Kidney (tissue), 14 donors: Measurements from ENCODE around the gene KLK4. TPM values are rescaled to one million over a fixed set of nuclear protein-coding genes. Genes with fewer than 3 reads are reported as not detected.

Source experiments
- DNase-seq, 5 donors: peaks; one replicate each; pipeline ENCODE4 v3.0.0-alpha.2; 2013 to 2020
- FAIRE-seq: peaks from 2 replicates; lab custom pipeline; 2012; peaks lifted over from hg19 to GRCh38; lab: Jason Lieb, UNC
- H3K27ac ChIP-seq, 2 donors: one replicate each; pipeline ENCODE4 v1.7.0; 2013; ENCODE audit warnings: low read depth in 2 of 2, low read length in 2 of 2, inconsistent platforms in 1 of 2
- H3K27me3 ChIP-seq: one replicate; pipeline ENCODE4 v1.7.1; 2013; ENCODE audit warnings: low read length, inconsistent platforms; ENCODE audit not compliant: control insufficient read depth, insufficient read depth
- H3K36me3 ChIP-seq, 3 donors: one replicate each; pipeline versions ENCODE4 v1.7.0 to v1.7.1; 2013; ENCODE audit warnings: low read length in 3 of 3, control low read depth in 1 of 3, inconsistent platforms in 1 of 3; ENCODE audit not compliant: insufficient read depth in 3 of 3, control insufficient read depth in 2 of 3
- H3K4me1 ChIP-seq, 3 donors: one replicate each; pipeline versions ENCODE4 v1.7.0 to v1.7.1; 2013; ENCODE audit warnings: low read length in 3 of 3, inconsistent platforms in 1 of 3, low read depth in 1 of 3; ENCODE audit not compliant: control insufficient read depth in 2 of 3, insufficient read depth in 2 of 3
- H3K4me3 ChIP-seq, 3 donors: one replicate each; pipeline versions ENCODE4 v1.7.0 to v1.8.1; 2013; ENCODE audit warnings: low read length in 3 of 3, control low read depth in 1 of 3, inconsistent platforms in 1 of 3
- H3K9ac ChIP-seq, 3 donors: one replicate each; pipeline versions ENCODE4 v1.7.0 to v1.7.1; 2013; ENCODE audit warnings: low read length in 3 of 3, control low read depth in 1 of 3, inconsistent platforms in 1 of 3
- H3K9me3 ChIP-seq, 3 donors: one replicate each; pipeline versions ENCODE4 v1.7.0 to v1.7.1; 2013; ENCODE audit warnings: low read length in 3 of 3, control low read depth in 1 of 3, inconsistent platforms in 1 of 3; ENCODE audit not compliant: control insufficient read depth in 2 of 3, insufficient read depth in 1 of 3
- intact Hi-C: fragments of 100-400 bp; cut with DNase I; formaldehyde crosslinking; loops from one replicate; pipeline ENCODE4 v1.11.1; 2022
- polyA plus RNA-seq: library from polyadenylated mRNA; stranded (reverse); fragments of 350-450 nt; fragmentation: Illumina TruSeq; extraction: RNeasy Lipid Tissue Mini Kit (QIAGEN cat#74804); gene quantifications from one replicate; pipeline ENCODE4 v1.2.3, GENCODE V29; 2014; ENCODE audit warnings: low read depth, low replicate concordance; ENCODE audit not compliant: insufficient read depth
- total RNA-seq: library from RNA; stranded (reverse); fragmentation: NEBNext Ultra II Directional; extraction: Animal tissue kit (Norgen Biotek cat#: 25700); gene quantifications from one replicate; pipeline ENCODE4 v1.2.1, GENCODE V29; 2021
- TF ChIP-seq, protein P1 (sequence below): IDR thresholded peaks from 3 replicates; pipeline ENCODE4 v1.5.1; 2012; ENCODE audit warnings: mild to moderate bottlenecking, moderate library complexity, borderline replicate concordance; ENCODE audit not compliant: insufficient read depth; ENCODE audit errors: extremely low read depth
- donor health status: control.
- donor health status: control.
- donor health status: control.
- donor health status: control.
- donor health status: control.
- donor health status: DM: yes; HTN: yes; CAD: no.
- donor health status: Normal renal cell carcinoma (clear cell type).

The KLK4 gene
- total and polyA plus RNA-seq, 2 donors from 2014 or later, result 1.2 TPM; not detected in 1

DNA sequence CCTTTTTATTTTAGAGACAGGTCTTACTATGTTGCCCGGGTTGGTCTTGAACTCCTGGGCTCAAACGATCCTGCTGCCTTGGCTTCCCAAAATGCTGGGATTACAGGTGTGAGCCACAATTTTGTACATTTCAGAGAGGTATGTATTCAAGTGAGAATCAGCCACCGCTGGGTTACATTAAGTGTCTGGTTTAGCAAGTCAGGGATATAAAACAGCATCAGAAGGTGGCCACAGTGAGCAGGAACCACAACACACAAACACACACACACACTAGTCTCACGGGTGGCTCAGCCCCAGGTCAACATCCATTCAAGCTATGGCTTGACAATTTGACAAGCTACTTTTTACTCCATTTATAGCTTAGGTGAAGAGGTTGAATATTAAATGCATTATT, 21.5 kb upstream of the KLK4 start:
- FAIRE-seq, result no peak
- Histone ChIP-seq H3K27ac (no peak overlapping the region), H3K9me3 (no peaks in the 10 kb centered on the region), H3K4me1 (no peaks in the 10 kb centered on the region), H3K27me3 (no peaks in the 10 kb centered on the region), H3K4me3 (no peak overlapping the region), H3K9ac (no peak overlapping the region), H3K36me3 (no peaks in the 10 kb centered on the region)
- intact Hi-C loops, result no loop called here
- TF ChIP-seq, protein P1, sequence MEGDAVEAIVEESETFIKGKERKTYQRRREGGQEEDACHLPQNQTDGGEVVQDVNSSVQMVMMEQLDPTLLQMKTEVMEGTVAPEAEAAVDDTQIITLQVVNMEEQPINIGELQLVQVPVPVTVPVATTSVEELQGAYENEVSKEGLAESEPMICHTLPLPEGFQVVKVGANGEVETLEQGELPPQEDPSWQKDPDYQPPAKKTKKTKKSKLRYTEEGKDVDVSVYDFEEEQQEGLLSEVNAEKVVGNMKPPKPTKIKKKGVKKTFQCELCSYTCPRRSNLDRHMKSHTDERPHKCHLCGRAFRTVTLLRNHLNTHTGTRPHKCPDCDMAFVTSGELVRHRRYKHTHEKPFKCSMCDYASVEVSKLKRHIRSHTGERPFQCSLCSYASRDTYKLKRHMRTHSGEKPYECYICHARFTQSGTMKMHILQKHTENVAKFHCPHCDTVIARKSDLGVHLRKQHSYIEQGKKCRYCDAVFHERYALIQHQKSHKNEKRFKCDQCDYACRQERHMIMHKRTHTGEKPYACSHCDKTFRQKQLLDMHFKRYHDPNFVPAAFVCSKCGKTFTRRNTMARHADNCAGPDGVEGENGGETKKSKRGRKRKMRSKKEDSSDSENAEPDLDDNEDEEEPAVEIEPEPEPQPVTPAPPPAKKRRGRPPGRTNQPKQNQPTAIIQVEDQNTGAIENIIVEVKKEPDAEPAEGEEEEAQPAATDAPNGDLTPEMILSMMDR, result no peak
- no peak for DNase-seq

DNA sequence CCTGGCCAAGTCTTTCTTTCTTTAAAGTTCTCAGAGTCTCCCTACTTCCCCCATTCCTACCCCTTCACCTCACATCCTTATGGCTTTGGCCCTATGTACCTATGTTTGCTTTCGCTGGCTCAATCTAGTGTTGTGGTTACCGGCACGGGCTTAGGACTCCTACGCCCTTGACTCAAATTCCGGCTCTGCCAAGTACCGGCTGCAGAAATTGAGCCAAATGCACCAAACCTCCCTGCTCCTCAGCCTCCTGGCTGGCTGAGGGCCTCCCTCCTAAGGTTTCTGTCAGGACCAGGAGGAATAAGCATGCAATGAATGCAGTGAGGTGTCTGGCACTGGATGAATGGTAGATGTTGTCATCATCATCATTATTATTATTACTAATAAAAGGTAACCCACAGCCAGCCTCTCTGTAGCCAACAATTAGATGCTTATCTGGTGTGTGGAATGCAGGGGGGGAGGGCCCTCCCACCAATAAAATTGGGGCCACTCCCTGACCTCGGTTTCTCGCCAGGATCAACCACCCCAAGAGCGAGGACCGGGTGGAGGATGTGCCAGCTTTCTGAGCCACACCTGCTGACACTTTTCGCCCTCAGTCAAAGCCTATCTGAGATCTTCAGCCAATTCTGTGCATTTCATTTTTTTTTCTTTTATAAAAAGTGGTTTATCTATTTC, 21.0 kb upstream of the KLK4 start:
- no peaks in the 10 kb centered on the region for H3K27me3 ChIP-seq
- no peak overlapping the region for H3K9ac ChIP-seq
- FAIRE-seq, result no peak

DNA sequence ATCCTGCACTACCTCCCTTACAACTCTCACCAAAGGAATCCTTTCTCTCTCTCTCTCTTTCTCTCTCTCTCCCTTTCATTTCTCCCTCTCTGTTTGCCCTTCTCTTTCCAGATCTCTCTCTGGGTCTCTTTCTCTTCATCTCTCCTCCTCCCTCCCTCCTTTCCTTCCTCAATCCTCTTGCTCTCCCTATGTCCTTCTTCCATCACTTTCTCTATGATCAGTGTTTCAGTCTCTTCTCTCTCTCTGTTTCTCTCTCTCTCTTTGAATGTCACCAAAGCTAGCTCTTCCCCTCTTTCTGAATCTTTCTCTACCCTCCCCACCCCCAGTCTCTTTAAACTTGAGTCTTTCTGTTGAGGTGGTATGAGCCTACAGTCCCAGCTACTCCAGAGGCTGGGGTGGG, 19.8 kb upstream of the KLK4 start:
- Histone ChIP-seq H3K4me1 (no peaks in the 10 kb centered on the region), H3K36me3 (no peaks in the 10 kb centered on the region), H3K9me3 (no peaks in the 10 kb centered on the region), H3K4me3 (no peak overlapping the region), H3K27me3 (no peaks in the 10 kb centered on the region), H3K27ac (no peak overlapping the region), H3K9ac (no peak overlapping the region)
- intact Hi-C loops, result no loop called here
- FAIRE-seq (no peak), DNase-seq (no peak)
- TF ChIP-seq, protein P1, result no peak

More for the DNA sequence above, 21.0 kb upstream of the KLK4 start:
- no peak for DNase-seq
- Histone ChIP-seq H3K9me3 (no peaks in the 10 kb centered on the region), H3K27ac (no peak overlapping the region), H3K36me3 (no peaks in the 10 kb centered on the region), H3K4me3 (no peak overlapping the region), H3K4me1 (no peaks in the 10 kb centered on the region)
- intact Hi-C loops, result no loop called here
- TF ChIP-seq, protein P1, result no peak
